Esophagus muscularis mucosa (tissue), 4 donors: ENCODE results near the gene SLC24A3.

Source experiments
- CTCF ChIP-seq, 3 experiments: fragments of 200-600 bp in 2 of 3; fragments of 450-650 bp in 1 of 3; sonication (generic) in 2 of 3; IDR thresholded peaks; one replicate each; pipeline ENCODE4 v1.5.1; 2017 to 2019; ENCODE audit warnings: antibody characterized with exemption in 3 of 3, mild to moderate bottlenecking in 2 of 3, moderate library complexity in 1 of 3
- EP300 ChIP-seq: sonication (generic); formaldehyde crosslinking; IDR thresholded peaks from one replicate; pipeline ENCODE4 v1.6.1; 2017; ENCODE audit warnings: antibody characterized with exemption
- POLR2A ChIP-seq: fragments of 450-650 bp; IDR thresholded peaks from one replicate; pipeline ENCODE4 v1.6.1; 2017; ENCODE audit warnings: antibody characterized with exemption, moderate library complexity, mild to moderate bottlenecking, low read depth
- POLR2AphosphoS5 ChIP-seq, 2 donors: sonication (generic); formaldehyde crosslinking; IDR thresholded peaks; one replicate each; pipeline ENCODE4 v1.6.1; 2017; ENCODE audit warnings: antibody characterized with exemption in 2 of 2

GRCh38 chr20:19253316-19253715, 40.9 kb downstream of the SLC24A3 start:
- TF ChIP-seq EP300: no peak
- no peak for TF ChIP-seq CTCF (IDR thresholded peaks at IDR 0.05)
- TF ChIP-seq POLR2A: no peak
- no peak for TF ChIP-seq POLR2AphosphoS5 (IDR thresholded peaks at IDR 0.05)
